Activated T-cell treated with anti-CD3 and anti-CD28 coated beads, Interleukin-2, amount 50 U/mL, for 48 hours (primary cell): ENCODE results near the gene RNF224.

Experiments
- DNase-seq, 2 experiments: peaks; one replicate each; pipeline ENCODE4 v3.0.0-alpha.2; 2020

Gene RNF224

GRCh38 chr9:137215196-137215986, 11.9 kb upstream of the RNF224 start:
- DNase-seq: no peak

GRCh38 chr9:137216188-137216965, 10.9 kb upstream of the RNF224 start:
- DNase-seq: no peak

- DNase-seq: no peak
Measured at GRCh38 chr9:137217276-137218211, 9.8 kb upstream of the RNF224 start.

- no peak for DNase-seq
Measured at GRCh38 chr9:137218212-137218753, 9.0 kb upstream of the RNF224 start.

- peak in 1 of 2 experiments; percentile 19 for DNase-seq
Measured at GRCh38 chr9:137218754-137219271, 8.5 kb upstream of the RNF224 start.

- DNase-seq: no peak
Measured at GRCh38 chr9:137219757-137220316, 7.5 kb upstream of the RNF224 start.

GRCh38 chr9:137220317-137221094, 6.8 kb upstream of the RNF224 start:
- no peak for DNase-seq

- no peak for DNase-seq
Measured at GRCh38 chr9:137221095-137221505, 6.2 kb upstream of the RNF224 start.

GRCh38 chr9:137221506-137222111, 5.7 kb upstream of the RNF224 start:
- no peak for DNase-seq

- peak; percentile 53 to 58 for DNase-seq
Measured at GRCh38 chr9:137222190-137223077, 4.9 kb upstream of the RNF224 start, which contains the start of gene RNF208. TSS of gene RNF208 (minus strand) at chr9:137222240. CDS start at chr9:137221212, 1,028 bp downstream.

GRCh38 chr9:137223078-137223970, 4.0 kb upstream of the RNF224 start:
- peak; percentile 99 for DNase-seq

GRCh38 chr9:137224830-137225694, 2.2 kb upstream of the RNF224 start, which contains the start of gene CYSRT1:
TSS of gene CYSRT1 (plus strand) at chr9:137225174. CDS start at chr9:137225622, 448 bp downstream.
- peak in 1 of 2 experiments; percentile 42 for DNase-seq

GRCh38 chr9:137225699-137226331, 1.5 kb upstream of the RNF224 start:
- no peak for DNase-seq

GRCh38 chr9:137226338-137227053, 806 bp upstream of the RNF224 start:
- DNase-seq: peak in 1 of 2 experiments; percentile 23

GRCh38 chr9:137227853-137228505, 677 bp downstream of the RNF224 start:
- no peak for DNase-seq
